ENCODE results near the gene EBF4. TPM values are rescaled to one million over a fixed set of nuclear protein-coding genes. Genes with fewer than 3 reads are reported as not detected.
A peak's percentile ranks its signal among the peaks of the same experiment; 100 is the strongest.

Gene EBF4
- total RNA-seq, 4 donors from 2014 or later = 7.1 to 69.5 (median 21.7) TPM

GRCh38 chr20:2690718-2691117 is 1.9 kb upstream of the EBF4 start:
- TF ChIP-seq CTCF (IDR thresholded peaks at IDR 0.05) = no peak
- TF ChIP-seq POLR2A (IDR thresholded peaks at IDR 0.05) = no peak
- no peaks in the 10 kb centered on the region for H3K9me3 ChIP-seq
- no peaks in the 10 kb centered on the region for H3K27me3 ChIP-seq
- intact Hi-C loops (cut with DNase I; ENCODE audit: low total_unique reads) = no loop called here
- peaks cover 0 to 10% of the 10 kb centered on the region in 2 donors for H3K4me1 ChIP-seq
- no peaks in the 10 kb centered on the region for H3K36me3 ChIP-seq
- no peak overlapping the region for H3K4me3 ChIP-seq
- DNase-seq = no peak
- peak overlapping the region in 1 of 2 donors; percentile 98 for H3K27ac ChIP-seq

- no peaks in the 10 kb centered on the region for H3K36me3 ChIP-seq
- no peak for DNase-seq
- no peak overlapping the region for H3K4me3 ChIP-seq
- TF ChIP-seq POLR2A (IDR thresholded peaks at IDR 0.05) = no peak
- no peak for TF ChIP-seq CTCF (IDR thresholded peaks at IDR 0.05)
- intact Hi-C loops (cut with DNase I; ENCODE audit: low total_unique reads) = no loop called here
- no peaks in the 10 kb centered on the region for H3K27me3 ChIP-seq
- no peaks in the 10 kb centered on the region for H3K9me3 ChIP-seq
- H3K4me1 ChIP-seq = peaks cover 0 to 10% of the 10 kb centered on the region in 2 donors
- peak overlapping the region in 1 of 2 donors; percentile 98 for H3K27ac ChIP-seq
Measured at GRCh38 chr20:2691127-2691526, 1.5 kb upstream of the EBF4 start.

GRCh38 chr20:2691663-2692035 is 931 bp upstream of the EBF4 start:
- Histone ChIP-seq H3K27me3 (no peaks in the 10 kb centered on the region), H3K36me3 (no peaks in the 10 kb centered on the region), H3K27ac (peak overlapping the region; percentile 87 to 98), H3K4me3 (peak overlapping the region; percentile 31 to 53), H3K9me3 (no peaks in the 10 kb centered on the region), H3K4me1 (peaks cover 0 to 10% of the 10 kb centered on the region in 2 donors)
- intact Hi-C loops (cut with DNase I; ENCODE audit: low total_unique reads) = no loop called here
- no peak for DNase-seq
- TF ChIP-seq POLR2A (IDR thresholded peaks at IDR 0.05) = no peak
- TF ChIP-seq CTCF (IDR thresholded peaks at IDR 0.05) = no peak

DNA sequence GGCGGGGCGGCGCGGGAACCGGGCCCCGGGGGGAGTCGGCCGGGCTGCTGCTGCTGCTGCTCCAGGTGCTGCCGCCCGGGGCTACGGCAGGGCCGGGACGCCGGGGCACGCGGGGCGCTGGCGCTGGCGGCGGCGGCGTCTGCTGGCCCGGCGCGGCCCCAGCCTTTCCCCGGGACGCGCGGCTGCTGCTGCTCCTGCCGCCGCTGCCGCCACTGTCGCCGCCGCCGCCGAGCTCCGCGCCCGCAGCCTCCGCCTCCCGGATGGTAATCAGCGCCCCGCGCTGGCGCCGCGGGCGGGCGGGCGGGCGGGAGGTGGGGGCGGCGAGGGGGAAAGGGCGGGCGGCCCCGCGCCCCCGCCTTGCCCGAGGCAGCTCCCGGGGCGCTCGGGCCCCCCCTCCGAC is 306 bp downstream of the EBF4 start:
- no peak for DNase-seq
- Histone ChIP-seq H3K9me3 (no peaks in the 10 kb centered on the region), H3K4me3 (peak overlapping the region; percentile 33 to 53), H3K4me1 (peaks cover 0 to 10% of the 10 kb centered on the region in 2 donors), H3K27me3 (no peaks in the 10 kb centered on the region), H3K36me3 (no peaks in the 10 kb centered on the region), H3K27ac (peak overlapping the region; percentile 71 to 87)
- intact Hi-C loops (cut with DNase I; ENCODE audit: low total_unique reads) = no loop called here
- TF ChIP-seq POLR2A (IDR thresholded peaks at IDR 0.05) (no peak), CTCF (IDR thresholded peaks at IDR 0.05) (no peak)

DNA sequence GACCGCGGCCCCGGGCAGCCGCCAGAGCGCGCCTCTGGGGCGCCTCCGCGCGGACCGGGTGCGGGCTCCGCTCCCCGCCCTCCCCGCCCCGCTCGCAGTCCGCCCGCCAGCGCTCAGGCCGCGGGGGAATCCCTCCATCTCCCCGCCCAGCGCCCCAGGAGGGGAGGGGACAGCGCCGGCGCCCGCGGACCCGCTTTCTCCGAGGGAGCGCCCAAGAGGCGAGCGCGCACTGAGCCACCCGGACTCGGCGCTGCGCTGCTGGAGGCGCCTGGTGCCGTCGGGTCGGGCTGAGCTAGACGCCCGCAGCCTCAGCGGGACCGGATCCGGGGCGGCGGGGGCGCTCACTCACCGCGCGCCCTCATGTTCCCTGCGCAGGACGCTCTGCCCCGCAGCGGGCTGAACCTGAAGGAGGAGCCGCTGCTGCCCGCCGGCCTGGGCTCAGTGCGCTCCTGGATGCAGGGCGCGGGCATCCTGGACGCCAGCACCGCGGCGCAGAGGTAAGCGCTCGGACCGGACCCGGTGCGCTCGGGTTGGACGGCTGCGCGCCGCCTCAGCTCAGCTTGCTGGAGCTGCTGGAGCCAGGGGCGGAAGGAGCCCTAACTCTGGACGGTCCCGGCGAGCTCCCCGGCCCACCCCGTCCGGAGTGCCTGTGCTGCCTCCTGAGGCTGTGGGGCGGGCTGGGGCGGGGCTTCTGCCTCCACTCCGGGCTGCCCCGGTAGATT is 867 bp downstream of the EBF4 start:
- Histone ChIP-seq H3K4me1 (peaks cover 0 to 10% of the 10 kb centered on the region in 2 donors), H3K4me3 (peak overlapping the region; percentile 33 to 53), H3K36me3 (no peaks in the 10 kb centered on the region), H3K27me3 (no peaks in the 10 kb centered on the region), H3K27ac (peak overlapping the region; percentile 71 to 87), H3K9me3 (no peaks in the 10 kb centered on the region)
- TF ChIP-seq CTCF (IDR thresholded peaks at IDR 0.05) (peak in 1 of 4 experiments; percentile 12), POLR2A (IDR thresholded peaks at IDR 0.05) (no peak)
- intact Hi-C loops (cut with DNase I; ENCODE audit: low total_unique reads) = no loop called here
- peak; percentile 51 to 67 for DNase-seq

Data from uterus (tissue), 4 donors.